Measurements from ENCODE around the gene TRAPPC11. TPM values are rescaled to one million over a fixed set of nuclear protein-coding genes. Genes with fewer than 3 reads are reported as not detected.

Gene TRAPPC11
- total RNA-seq, 1 donor from 2014 or later, result 31.6 TPM

DNA sequence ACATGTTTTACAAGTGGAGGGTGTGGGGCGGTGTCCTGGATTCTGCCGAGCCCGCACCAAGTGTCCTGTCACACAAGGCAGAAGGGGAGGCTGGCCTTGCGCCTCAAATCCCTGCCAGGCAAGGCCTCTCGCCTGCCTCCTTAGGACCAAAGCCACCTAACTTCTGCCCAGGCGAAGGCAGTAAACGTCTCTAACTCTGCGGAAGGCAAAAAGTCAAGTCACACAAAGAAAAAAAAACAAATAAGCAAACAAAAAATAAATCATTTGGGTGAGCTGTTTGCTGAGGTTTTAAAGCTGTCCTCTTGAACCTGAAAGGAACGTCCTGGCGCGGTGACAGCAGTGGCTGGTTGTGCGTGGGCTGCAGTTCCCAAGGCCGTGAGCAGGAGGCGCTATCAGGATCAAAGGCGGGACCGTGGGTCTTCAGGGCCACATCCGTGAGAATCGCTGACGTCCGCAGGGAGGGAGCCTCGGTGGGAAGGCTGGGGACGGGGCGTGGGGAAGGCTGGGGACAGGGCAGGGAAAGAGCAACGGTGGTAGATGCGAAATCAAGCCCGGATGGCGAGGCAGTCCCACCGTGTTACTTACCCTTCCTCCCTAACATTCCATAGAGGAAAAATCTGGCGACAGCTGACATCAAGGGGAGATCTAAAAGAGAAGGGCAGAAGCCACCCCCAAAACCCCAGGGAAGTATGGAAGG is 99.1 kb downstream of the TRAPPC11 start:
- DNase-seq (ENCODE audit: low spot score), result no peak

DNA sequence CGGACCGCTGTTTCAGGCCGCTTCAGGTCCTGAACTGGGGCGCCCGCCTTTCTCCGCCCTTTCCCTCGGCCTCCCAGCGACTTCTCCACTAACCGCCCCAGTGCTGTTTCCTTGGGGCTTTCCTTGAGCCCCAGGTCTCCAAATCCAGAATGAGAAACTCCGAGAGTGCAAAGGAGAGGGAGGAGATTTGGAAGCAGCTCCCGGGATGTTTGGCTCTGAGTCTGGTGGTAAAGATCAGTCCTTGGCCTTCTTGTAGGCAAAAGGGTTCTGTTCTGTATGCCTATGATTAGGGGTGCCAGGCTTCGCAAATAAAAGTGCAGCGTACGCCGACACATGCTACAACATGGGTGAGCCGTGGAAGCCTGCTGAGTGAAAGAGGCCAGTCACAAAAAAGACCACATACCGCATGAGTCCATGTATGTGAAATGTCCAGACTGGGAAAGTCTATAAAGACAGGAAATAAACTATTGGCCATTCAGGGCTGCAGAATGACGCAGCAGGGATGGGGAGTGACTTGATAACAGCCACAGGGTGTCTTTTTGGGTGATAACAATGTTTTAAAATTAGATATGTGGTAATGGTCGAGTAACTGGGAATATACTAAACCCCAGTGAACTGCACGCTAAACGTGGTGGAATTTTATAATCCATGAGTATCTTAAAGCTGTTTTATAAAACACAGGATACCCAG is 99.8 kb downstream of the TRAPPC11 start:
- DNase-seq (ENCODE audit: low spot score), result no peak

DNA sequence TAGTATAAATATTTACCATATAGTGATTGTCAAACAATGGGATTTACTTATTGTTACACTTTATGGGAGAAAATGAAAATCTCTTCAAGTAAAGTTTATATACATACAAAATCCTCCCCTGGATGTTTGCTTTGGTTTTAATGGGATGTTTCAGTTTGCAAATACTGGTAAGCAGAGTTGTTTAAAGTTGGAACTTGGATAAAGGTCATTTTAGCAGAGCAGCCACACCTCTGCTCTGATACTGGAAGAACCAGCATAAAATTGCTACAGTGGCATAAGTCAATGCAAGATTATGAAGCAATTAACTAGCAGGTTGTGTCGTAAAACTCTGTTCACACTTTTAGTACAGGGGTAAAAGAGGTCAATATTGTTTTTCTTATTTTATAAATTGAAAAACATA is 101.2 kb downstream of the TRAPPC11 start:
- no peak for DNase-seq (ENCODE audit: low spot score)

Other genes with a start within 250 kb of the TRAPPC11 start
- gene CDKN2AIP, start 214.7 kb upstream of the TRAPPC11 start, total RNA-seq, result 8.1 TPM
- gene ING2, start 154.2 kb upstream of the TRAPPC11 start, total RNA-seq, result 6.9 TPM
- gene RWDD4, start 108 bp upstream of the TRAPPC11 start, total RNA-seq, result 15.9 TPM
- gene STOX2, start 246.0 kb downstream of the TRAPPC11 start, total RNA-seq, result 6.2 TPM

Measured in mesenteric fat pad (tissue), 1 donor.